Activated CD4-positive, alpha-beta memory T cell treated with anti-CD3 and anti-CD28 coated beads, Interleukin-2, amount 10 ng/mL, durations not matched to agents 7 days and 5 days (primary cell): ENCODE measurements around the gene LIMA1. TPM values are rescaled to one million over a fixed set of nuclear protein-coding genes. Genes with fewer than 3 reads are reported as not detected.

Experiments
- CTCF ChIA-PET: fragments of 350-600 bp; sonication (Branson Sonifier 250); formaldehyde crosslinking; loops from one replicate; lab custom pipeline; 2021; ENCODE audit warnings: antibody characterized with exemption, inconsistent platforms; lab: Charles Lee
- POLR2A ChIA-PET: fragments of 350-600 bp; sonication (Branson Sonifier 250); formaldehyde crosslinking; loops from one replicate; lab custom pipeline; 2021; ENCODE audit warnings: antibody characterized with exemption; lab: Charles Lee
- DNase-seq: peaks from one replicate; pipeline ENCODE4 v3.0.0-alpha.2; 2020
- H3K27ac Mint-ChIP-seq: one replicate; pipeline ENCODE4 v1.8.0; 2021; ENCODE audit warnings: mild to moderate bottlenecking, mixed read lengths
- H3K27me3 Mint-ChIP-seq: one replicate; pipeline ENCODE4 v1.8.0; 2021; ENCODE audit warnings: mixed read lengths
- H3K36me3 Mint-ChIP-seq: one replicate; pipeline ENCODE4 v1.8.0; 2021; ENCODE audit warnings: low read depth, mixed read lengths
- H3K4me1 Mint-ChIP-seq: one replicate; pipeline ENCODE4 v1.8.0; 2021; ENCODE audit warnings: mixed read lengths
- H3K4me3 Mint-ChIP-seq: one replicate; pipeline ENCODE4 v1.8.0; 2021; ENCODE audit warnings: mild to moderate bottlenecking, mixed read lengths
- H3K9me3 Mint-ChIP-seq: one replicate; pipeline ENCODE4 v1.8.0; 2021; ENCODE audit warnings: mixed read lengths
- total RNA-seq, 2 experiments: library from RNA; stranded (reverse); gene quantifications; one replicate each; pipeline ENCODE4 v1.2.3, GENCODE V29; 2021

Gene LIMA1
- total RNA-seq, 2 experiments from 2014 or later: 59.4 to 59.9 TPM

- DNase-seq: no peak
- H3K27ac Mint-ChIP-seq: no peak overlapping the region
- H3K27me3 Mint-ChIP-seq: no peaks in the 10 kb centered on the region
- ChIA-PET CTCF (no interaction called here), POLR2A (no interaction called here)
- peaks cover 27% of the 10 kb centered on the region for H3K4me1 Mint-ChIP-seq
- H3K9me3 Mint-ChIP-seq: no peaks in the 10 kb centered on the region
- H3K36me3 Mint-ChIP-seq: peaks cover 8% of the 10 kb centered on the region
- no peak overlapping the region for H3K4me3 Mint-ChIP-seq
These were observed 42.1 kb downstream of the LIMA1 start for GRCh38 chr12:50241178-50241577.

GRCh38 chr12:50240792-50241114 is 42.6 kb downstream of the LIMA1 start:
- no peaks in the 10 kb centered on the region for H3K27me3 Mint-ChIP-seq
- ChIA-PET CTCF (no interaction called here), POLR2A (no interaction called here)
- no peak overlapping the region for H3K4me3 Mint-ChIP-seq
- DNase-seq: no peak
- no peaks in the 10 kb centered on the region for H3K9me3 Mint-ChIP-seq
- H3K27ac Mint-ChIP-seq: no peak overlapping the region
- H3K4me1 Mint-ChIP-seq: peaks cover 26% of the 10 kb centered on the region
- H3K36me3 Mint-ChIP-seq: peaks cover 8% of the 10 kb centered on the region

GRCh38 chr12:50240096-50240791 is 43.1 kb downstream of the LIMA1 start:
- H3K27me3 Mint-ChIP-seq: no peaks in the 10 kb centered on the region
- H3K27ac Mint-ChIP-seq: no peak overlapping the region
- no peaks in the 10 kb centered on the region for H3K9me3 Mint-ChIP-seq
- H3K4me1 Mint-ChIP-seq: peaks cover 22% of the 10 kb centered on the region
- no peak for DNase-seq
- POLR2A ChIA-PET: no interaction called here
- H3K36me3 Mint-ChIP-seq: peaks cover 8% of the 10 kb centered on the region
- CTCF ChIA-PET: no interaction called here
- no peak overlapping the region for H3K4me3 Mint-ChIP-seq

- Mint-ChIP-seq H3K27ac (no peak overlapping the region), H3K4me3 (no peak overlapping the region), H3K27me3 (no peaks in the 10 kb centered on the region), H3K4me1 (peaks cover 18% of the 10 kb centered on the region), H3K36me3 (peaks cover 4% of the 10 kb centered on the region), H3K9me3 (no peaks in the 10 kb centered on the region)
- no peak for DNase-seq
- CTCF ChIA-PET: interaction anchor here (1.2 kb wide), 1 partner anchor 7 kb away, joined by 3 read pairs; no protein-coding TSS in a partner anchor
- POLR2A ChIA-PET: no interaction called here
These were observed 43.9 kb downstream of the LIMA1 start for GRCh38 chr12:50239355-50239891.

- ChIA-PET POLR2A (no interaction called here), CTCF (interaction anchor here (0.7 to 1.0 kb wide), 3 partner anchors 10 to 14 kb away, joined by 3 read pairs; no protein-coding TSS in a partner anchor)
- Mint-ChIP-seq H3K27me3 (no peaks in the 10 kb centered on the region), H3K27ac (no peak overlapping the region), H3K4me1 (peaks cover 7% of the 10 kb centered on the region), H3K36me3 (no peaks in the 10 kb centered on the region), H3K9me3 (no peaks in the 10 kb centered on the region), H3K4me3 (no peak overlapping the region)
- no peak for DNase-seq
These were observed 49.0 kb downstream of the LIMA1 start for GRCh38 chr12:50234347-50234746.

GRCh38 chr12:50232771-50233209 is 50.5 kb downstream of the LIMA1 start:
- ChIA-PET POLR2A (no interaction called here), CTCF (interaction anchor here (1.2 kb wide), 1 partner anchor 11 kb away, joined by 3 read pairs; no protein-coding TSS in a partner anchor)
- H3K27ac Mint-ChIP-seq: no peak overlapping the region
- H3K27me3 Mint-ChIP-seq: no peaks in the 10 kb centered on the region
- peaks cover 7% of the 10 kb centered on the region for H3K4me1 Mint-ChIP-seq
- H3K36me3 Mint-ChIP-seq: no peaks in the 10 kb centered on the region
- H3K4me3 Mint-ChIP-seq: no peak overlapping the region
- no peak for DNase-seq
- H3K9me3 Mint-ChIP-seq: no peaks in the 10 kb centered on the region

- H3K4me3 Mint-ChIP-seq: no peak overlapping the region
- H3K36me3 Mint-ChIP-seq: no peaks in the 10 kb centered on the region
- no peak for DNase-seq
- H3K4me1 Mint-ChIP-seq: peaks cover 7% of the 10 kb centered on the region
- ChIA-PET CTCF (interaction anchor here (1.2 kb wide), 1 partner anchor 11 kb away, joined by 3 read pairs; no protein-coding TSS in a partner anchor), POLR2A (no interaction called here)
- H3K9me3 Mint-ChIP-seq: no peaks in the 10 kb centered on the region
- H3K27me3 Mint-ChIP-seq: no peaks in the 10 kb centered on the region
- H3K27ac Mint-ChIP-seq: no peak overlapping the region
These were observed 51.1 kb downstream of the LIMA1 start for GRCh38 chr12:50232206-50232605.

- ChIA-PET POLR2A (interaction anchor here (1.0 kb wide), 2 partner anchors 11 to 16 kb away, joined by 3 read pairs; no protein-coding TSS in a partner anchor), CTCF (no interaction called here)
- Mint-ChIP-seq H3K27ac (no peak overlapping the region), H3K36me3 (no peaks in the 10 kb centered on the region), H3K27me3 (no peaks in the 10 kb centered on the region), H3K4me3 (no peak overlapping the region), H3K9me3 (no peaks in the 10 kb centered on the region), H3K4me1 (peaks cover 7% of the 10 kb centered on the region)
- DNase-seq: no peak
These were observed 52.0 kb downstream of the LIMA1 start for GRCh38 chr12:50231346-50231745.

GRCh38 chr12:50230217-50230616 is 53.1 kb downstream of the LIMA1 start:
- CTCF ChIA-PET: no interaction called here
- no peak for DNase-seq
- no peaks in the 10 kb centered on the region for H3K9me3 Mint-ChIP-seq
- POLR2A ChIA-PET: interaction anchor here (1.0 kb wide), 1 partner anchor 18 kb away, joined by 3 read pairs; no protein-coding TSS in a partner anchor
- no peaks in the 10 kb centered on the region for H3K36me3 Mint-ChIP-seq
- H3K4me3 Mint-ChIP-seq: no peak overlapping the region
- H3K27me3 Mint-ChIP-seq: no peaks in the 10 kb centered on the region
- H3K4me1 Mint-ChIP-seq: peaks cover 9% of the 10 kb centered on the region
- H3K27ac Mint-ChIP-seq: no peak overlapping the region

GRCh38 chr12:50224026-50224692 is 59.2 kb downstream of the LIMA1 start:
- peak overlapping the region; percentile 42 for H3K4me3 Mint-ChIP-seq
- peaks cover 4% of the 10 kb centered on the region for H3K36me3 Mint-ChIP-seq
- H3K27me3 Mint-ChIP-seq: no peaks in the 10 kb centered on the region
- ChIA-PET POLR2A (interaction anchor here (0.7 to 1.3 kb wide), 5 partner anchors 12 to 112 kb away, joined by 3 to 5 read pairs (median 3); partner anchors contain the start of gene COX14), CTCF (interaction anchor here (0.6 to 3.7 kb wide), 3 partner anchors 10 to 112 kb away, joined by 3 to 18 read pairs (median 3); partner anchors contain the start of gene COX14)
- H3K9me3 Mint-ChIP-seq: no peaks in the 10 kb centered on the region
- H3K27ac Mint-ChIP-seq: peak overlapping the region; percentile 66
- DNase-seq: peak; percentile 63
- peaks cover 28% of the 10 kb centered on the region for H3K4me1 Mint-ChIP-seq

GRCh38 chr12:50222275-50222783 is 61.0 kb downstream of the LIMA1 start:
- peak; percentile 38 for DNase-seq
- ChIA-PET CTCF (interaction anchor here (0.6 to 3.7 kb wide), 13 partner anchors 9 to 175 kb away, joined by 3 to 18 read pairs (median 3); partner anchors contain the start of gene COX14), POLR2A (interaction anchor here (0.6 to 4.1 kb wide), 23 partner anchors 11 to 1173 kb away, joined by 3 to 48 read pairs (median 7); partner anchors contain the start of genes CERS5, COX14, LIMA1 and SMARCD1)
- no peaks in the 10 kb centered on the region for H3K9me3 Mint-ChIP-seq
- H3K27ac Mint-ChIP-seq: no peak overlapping the region
- peaks cover 16% of the 10 kb centered on the region for H3K36me3 Mint-ChIP-seq
- H3K27me3 Mint-ChIP-seq: no peaks in the 10 kb centered on the region
- peaks cover 40% of the 10 kb centered on the region for H3K4me1 Mint-ChIP-seq
- no peak overlapping the region for H3K4me3 Mint-ChIP-seq

GRCh38 chr12:50221228-50222008 is 61.9 kb downstream of the LIMA1 start:
- Mint-ChIP-seq H3K4me1 (peaks cover 45% of the 10 kb centered on the region), H3K27ac (no peak overlapping the region), H3K4me3 (no peak overlapping the region), H3K9me3 (no peaks in the 10 kb centered on the region), H3K27me3 (no peaks in the 10 kb centered on the region), H3K36me3 (peaks cover 20% of the 10 kb centered on the region)
- POLR2A ChIA-PET: interaction anchor here (0.7 to 4.1 kb wide), 23 partner anchors 10 to 180 kb away, joined by 3 to 48 read pairs (median 9); partner anchors contain the start of genes CERS5, COX14, LARP4 and LIMA1
- DNase-seq: no peak
- CTCF ChIA-PET: interaction anchor here (0.7 to 3.7 kb wide), 15 partner anchors 8 to 480 kb away, joined by 3 to 18 read pairs (median 4); partner anchors contain the start of genes CERS5, COX14, LIMA1 and TMBIM6
